Endothelial cell of umbilical vein (primary cell): ENCODE results near the gene KCTD21. TPM values are rescaled to one million over a fixed set of nuclear protein-coding genes. Genes with fewer than 3 reads are reported as not detected.

Source experiments
- BruUV-seq: library from RNA; stranded (reverse); fragments of 400-500 nt; replicated peaks from 2 replicates; lab custom pipeline; 2021; lab: Mats Ljungman, UMichigan
- CTCF ChIA-PET: fragments of 300-600, 350-600 bp; sonication (Branson Sonifier 250); formaldehyde crosslinking; loops from one replicate; lab custom pipeline; 2021; ENCODE audit warnings: antibody characterized with exemption, inconsistent platforms; lab: Charles Lee
- POLR2A ChIA-PET: fragments of 300-600, 350-600 bp; sonication (Branson Sonifier 250); formaldehyde crosslinking; loops from one replicate; lab custom pipeline; 2021; ENCODE audit warnings: antibody characterized with exemption, inconsistent platforms; lab: Charles Lee
- DNase-seq: peaks from one replicate; pipeline ENCODE4 v3.0.0-alpha.2; 2011; ENCODE audit warnings: low read depth, low spot score
- FAIRE-seq: peaks from 2 replicates; lab custom pipeline; 2011; peaks lifted over from hg19 to GRCh38; lab: Jason Lieb, UNC
- H2AFZ ChIP-seq: 2 replicates; pipeline ENCODE4 v1.6.0; 2012; ENCODE audit warnings: low read depth, low read length, control low read depth, inconsistent platforms
- H3K27ac ChIP-seq: 2 replicates; pipeline ENCODE4 v1.5.1; 2011; ENCODE audit warnings: low read depth, mild to moderate bottlenecking, control low read depth, low read length, moderate library complexity; ENCODE audit not compliant: insufficient read depth
- H3K27me3 ChIP-seq, 2 experiments: 2 replicates each; pipeline versions ENCODE4 v1.6.0 to v1.6.1; 2011; ENCODE audit warnings: low read length in 2 of 2, mixed read lengths in 1 of 2; ENCODE audit not compliant: control insufficient read depth in 2 of 2, insufficient read depth in 2 of 2
- H3K36me3 ChIP-seq, 2 experiments: 2 replicates in 1 of 2; 3 replicates in 1 of 2; pipeline ENCODE4 v1.5.1; 2011; ENCODE audit warnings: low read length in 2 of 2, mild to moderate bottlenecking in 1 of 2, moderate library complexity in 1 of 2; ENCODE audit not compliant: control insufficient read depth in 2 of 2, insufficient read depth in 2 of 2; ENCODE audit errors: extremely low read depth in 1 of 2
- H3K4me1 ChIP-seq: 3 replicates; pipeline ENCODE4 v1.5.1; 2011; ENCODE audit warnings: mild to moderate bottlenecking, low read length; ENCODE audit not compliant: control insufficient read depth, insufficient read depth; ENCODE audit errors: extremely low read depth
- H3K4me2 ChIP-seq: 2 replicates; pipeline ENCODE4 v1.6.1; 2011; ENCODE audit warnings: low read length, control low read depth, mixed read lengths; ENCODE audit not compliant: insufficient read depth
- H3K4me3 ChIP-seq, 3 experiments: fragments of 200-600 bp in 1 of 3; sonication (generic), shearing (Covaris generic) in 1 of 3; replicated peaks in 1 of 3; 2 replicates each; pipeline ENCODE4 v1.5.1; 2011 to 2016; ENCODE audit warnings: control low read depth in 3 of 3, low read length in 3 of 3, mild to moderate bottlenecking in 2 of 3, inconsistent platforms in 1 of 3, low read depth in 1 of 3, moderate library complexity in 1 of 3; ENCODE audit not compliant: insufficient read depth in 1 of 3
- H3K79me2 ChIP-seq: 2 replicates; pipeline ENCODE4 v1.6.0; 2012; ENCODE audit warnings: low read length, inconsistent platforms; ENCODE audit not compliant: control insufficient read depth, insufficient read depth
- H3K9ac ChIP-seq: replicated peaks from 2 replicates; pipeline ENCODE3; 2011; ENCODE audit warnings: low read length, control low read depth; ENCODE audit not compliant: insufficient read depth; ENCODE audit errors: extremely low read depth
- H3K9me1 ChIP-seq: replicated peaks from 3 replicates; pipeline ENCODE4 v1.6.0; 2011; ENCODE audit warnings: mild to moderate bottlenecking, low read length; ENCODE audit not compliant: control insufficient read depth, insufficient read depth; ENCODE audit errors: extremely low read depth
- H3K9me3 ChIP-seq: replicated peaks from 2 replicates; pipeline ENCODE4 v1.5.1; 2012; ENCODE audit warnings: low read length, inconsistent platforms; ENCODE audit not compliant: control insufficient read depth, insufficient read depth
- H4K20me1 ChIP-seq: replicated peaks from 2 replicates; pipeline ENCODE3; 2011; ENCODE audit warnings: mild to moderate bottlenecking, low read length; ENCODE audit not compliant: control insufficient read depth, insufficient read depth; ENCODE audit errors: extremely low read depth
- CTCF ChIP-seq, 2 donors: IDR thresholded peaks; 1 replicate in 1 of 2; 2 replicates in 1 of 2; pipeline ENCODE4 v1.5.1; 2011; ENCODE audit warnings: low read length in 2 of 2, mild to moderate bottlenecking in 2 of 2, moderate library complexity in 2 of 2, control low read depth in 1 of 2, inconsistent platforms in 1 of 2, low read depth in 1 of 2; ENCODE audit not compliant: insufficient read depth in 1 of 2; ENCODE audit errors: extremely low read depth in 1 of 2
- EZH2 ChIP-seq: IDR thresholded peaks from 2 replicates; pipeline ENCODE4 v1.6.1; 2012; ENCODE audit warnings: borderline replicate concordance, low read depth, mild to moderate bottlenecking, moderate library complexity, low read length, inconsistent platforms; ENCODE audit not compliant: severe bottlenecking
- FOS ChIP-seq: IDR thresholded peaks from 2 replicates; pipeline ENCODE4 v1.6.1; 2011; ENCODE audit warnings: mild to moderate bottlenecking, low read length, moderate library complexity, borderline replicate concordance; ENCODE audit not compliant: insufficient read depth
- GATA2 ChIP-seq: IDR thresholded peaks from 2 replicates; pipeline ENCODE4 v1.7.0; 2011; ENCODE audit warnings: low read depth, mild to moderate bottlenecking, moderate library complexity, mixed read lengths, low read length; ENCODE audit not compliant: insufficient read length, insufficient read depth
- JUN ChIP-seq: IDR thresholded peaks from 2 replicates; pipeline ENCODE4 v1.6.1; 2011; ENCODE audit warnings: borderline replicate concordance, low read depth; ENCODE audit not compliant: insufficient read length, insufficient read depth
- MAX ChIP-seq: IDR thresholded peaks from 2 replicates; pipeline ENCODE4 v1.6.1; 2011; ENCODE audit not compliant: insufficient read depth, insufficient read length
- MYC ChIP-seq: IDR thresholded peaks from one replicate; pipeline ENCODE4 v1.6.1; 2011; ENCODE audit warnings: mild to moderate bottlenecking, low read depth, low read length
- POLR2A ChIP-seq: IDR thresholded peaks from 2 replicates; pipeline ENCODE4 v1.6.1; 2012; ENCODE audit warnings: low read depth, mild to moderate bottlenecking, control low read depth, low read length
- POLR2AphosphoS5 ChIP-seq: IDR thresholded peaks from 2 replicates; pipeline ENCODE4 v1.6.1; 2012; ENCODE audit warnings: low read depth, mild to moderate bottlenecking, control low read depth, low read length, moderate library complexity; ENCODE audit not compliant: insufficient read depth
- dilution Hi-C: fragments of 300-500 bp; cut with MboI; formaldehyde crosslinking; loops from one replicate; pipeline ENCODE4 v1.15.0; 2019; ENCODE audit warnings: low sequenced_read_pairs; ENCODE audit not compliant: extremely low pct_ligation_motif_present
- intact Hi-C: fragments of 100-400 bp; cut with micrococcal nuclease; formaldehyde crosslinking; loops from one replicate; pipeline ENCODE4 v1.10.0; 2022
- polyA plus RNA-seq, 4 experiments: library from polyadenylated mRNA; depleted of rRNA in 3 of 4; stranded (reverse) in 3 of 4; unstranded in 1 of 4; fragments of >200 nt; gene quantifications; 2 replicates each; pipeline versions ENCODE4 v1.2.1 to v1.2.3, GENCODE V29; 2011 to 2012; ENCODE audit warnings: missing spikeins in 1 of 4
- total RNA-seq: library from RNA; stranded (reverse); gene quantifications from 2 replicates; pipeline ENCODE4 v1.2.3, GENCODE V29; 2021

The KCTD21 gene
- total and polyA plus RNA-seq, 2 donors (not counting 3 experiments of a cell fraction or from before 2014, with no cell fraction given) = 8.5 to 11.9 TPM

GRCh38 chr11:78166855-78167469 is 21.5 kb downstream of the KCTD21 start:
- Histone ChIP-seq H3K4me2 (no peak overlapping the region), H3K9me3 (no peaks in the 10 kb centered on the region), H3K79me2 (no peaks in the 10 kb centered on the region), H3K27ac (no peak overlapping the region), H3K9me1 (no peaks in the 10 kb centered on the region), H4K20me1 (no peaks in the 10 kb centered on the region), H3K4me1 (peaks cover 12% of the 10 kb centered on the region), H3K36me3 (no peaks in the 10 kb centered on the region), H3K9ac (no peak overlapping the region), H3K4me3 (no peak overlapping the region), H2AFZ (no peak overlapping the region), H3K27me3 (no peaks in the 10 kb centered on the region)
- no peak for FAIRE-seq
- dilution Hi-C loops (no loop called here), intact Hi-C loops (no loop called here)
- BruUV-seq = no TSS peak
- TF ChIP-seq CTCF (IDR thresholded peaks at IDR 0.05; ENCODE audit: extremely low read depth in 1 of 2, insufficient read depth in 1 of 2, low read depth in 1 of 2, low read length in 2 of 2) (no peak), POLR2AphosphoS5 (no peak), POLR2A (no peak), GATA2 (no peak), MYC (no peak), MAX (no peak), EZH2 (no peak), FOS (no peak), JUN (no peak)
- CTCF ChIA-PET = interaction anchor here (1.1 to 1.8 kb wide), 2 partner anchors 14 to 17 kb away, joined by 4 to 5 read pairs; no protein-coding TSS in a partner anchor
- DNase-seq = no peak
- POLR2A ChIA-PET = no interaction called here
